Mucosa of descending colon (tissue), 3 donors: ENCODE measurements around the gene PAK1. TPM values are rescaled to one million over a fixed set of nuclear protein-coding genes. Genes with fewer than 3 reads are reported as not detected.

ENCODE experiments used
- ATAC-seq: fragments of 200-7000 bp; cut with Tn5 transposase; one replicate; pipeline ENCODE4 v1.9.1; 2020; ENCODE audit warnings: mild to moderate bottlenecking, moderate library complexity
- DNase-seq, 3 donors: peaks; one replicate each; pipeline ENCODE4 v3.0.0-alpha.2; 2020
- H3K36me3 ChIP-seq: fragments of 200-600 bp; one replicate; pipeline ENCODE4 v1.8.0; 2021; ENCODE audit warnings: low read depth, mild to moderate bottlenecking
- H3K4me1 ChIP-seq: fragments of 200-600 bp; one replicate; pipeline ENCODE4 v1.8.0; 2021; ENCODE audit warnings: low read depth, mild to moderate bottlenecking
- H3K4me3 ChIP-seq: fragments of 200-600 bp; one replicate; pipeline ENCODE4 v1.8.0; 2021; ENCODE audit warnings: mild to moderate bottlenecking
- H3K9me3 ChIP-seq: fragments of 200-600 bp; one replicate; pipeline ENCODE4 v1.8.0; 2021; ENCODE audit warnings: mild to moderate bottlenecking
- intact Hi-C, 2 donors: fragments of 100-400 bp; cut with DNase I in 1 of 2; cut with micrococcal nuclease in 1 of 2; formaldehyde crosslinking; loops; one replicate each; pipeline versions ENCODE4 v1.11.0 to v1.11.1; 2022; cut with DNase I, micrococcal nuclease
- total RNA-seq, 3 donors: library from RNA; stranded (reverse); fragmentation: NEBNext Ultra II Directional in 2 of 3; extraction: Animal tissue kit (Norgen Biotek cat#: 25700) in 2 of 3; gene quantifications; one replicate each; pipeline versions ENCODE4 v1.2.1 to v1.2.4, GENCODE V29; 2021 to 2023
- TF ChIP-seq, protein P1 (sequence below): fragments of 200-600 bp; IDR thresholded peaks from one replicate; pipeline ENCODE4 v1.8.0; 2022; ENCODE audit warnings: antibody characterized with exemption, mild to moderate bottlenecking
- donor health status: DM: no; HTN: no; CAD: no; lungs with moderate emphysema.
- donor health status: DM: no; HTN: no; CAD: no.
- donor health status: DM: no; HTN: yes; CAD: no.

The PAK1 gene
- total RNA-seq, 3 donors from 2014 or later, result 73.5 to 125 (median 116) TPM

DNA sequence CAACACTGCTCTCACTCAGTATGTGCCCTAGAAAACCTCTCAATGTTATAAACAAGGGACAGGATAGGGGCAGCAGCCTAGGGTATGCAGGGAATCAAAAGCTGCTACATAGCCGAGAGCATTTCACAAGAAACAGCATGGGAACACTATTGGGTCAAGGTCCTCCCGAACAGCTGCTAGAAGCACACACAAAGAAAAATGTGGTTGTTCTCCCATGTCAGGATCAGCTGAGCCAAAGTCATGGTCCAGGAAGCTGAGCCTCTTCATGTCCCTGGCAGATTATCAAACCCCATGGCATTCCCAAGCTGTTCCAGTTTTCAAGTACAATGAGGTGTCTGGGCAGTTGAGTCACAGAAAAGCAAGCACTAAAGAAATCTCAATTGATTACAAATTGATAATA, 151.4 kb downstream of the PAK1 start:
- TF ChIP-seq, protein P1, sequence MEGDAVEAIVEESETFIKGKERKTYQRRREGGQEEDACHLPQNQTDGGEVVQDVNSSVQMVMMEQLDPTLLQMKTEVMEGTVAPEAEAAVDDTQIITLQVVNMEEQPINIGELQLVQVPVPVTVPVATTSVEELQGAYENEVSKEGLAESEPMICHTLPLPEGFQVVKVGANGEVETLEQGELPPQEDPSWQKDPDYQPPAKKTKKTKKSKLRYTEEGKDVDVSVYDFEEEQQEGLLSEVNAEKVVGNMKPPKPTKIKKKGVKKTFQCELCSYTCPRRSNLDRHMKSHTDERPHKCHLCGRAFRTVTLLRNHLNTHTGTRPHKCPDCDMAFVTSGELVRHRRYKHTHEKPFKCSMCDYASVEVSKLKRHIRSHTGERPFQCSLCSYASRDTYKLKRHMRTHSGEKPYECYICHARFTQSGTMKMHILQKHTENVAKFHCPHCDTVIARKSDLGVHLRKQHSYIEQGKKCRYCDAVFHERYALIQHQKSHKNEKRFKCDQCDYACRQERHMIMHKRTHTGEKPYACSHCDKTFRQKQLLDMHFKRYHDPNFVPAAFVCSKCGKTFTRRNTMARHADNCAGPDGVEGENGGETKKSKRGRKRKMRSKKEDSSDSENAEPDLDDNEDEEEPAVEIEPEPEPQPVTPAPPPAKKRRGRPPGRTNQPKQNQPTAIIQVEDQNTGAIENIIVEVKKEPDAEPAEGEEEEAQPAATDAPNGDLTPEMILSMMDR, result no peak
- no peak overlapping the region for H3K4me3 ChIP-seq
- no peaks in the 10 kb centered on the region for H3K9me3 ChIP-seq
- no peaks in the 10 kb centered on the region for H3K36me3 ChIP-seq
- no peaks in the 10 kb centered on the region for H3K4me1 ChIP-seq
- intact Hi-C loops, result no loop called here
- ATAC-seq (peak; percentile 40), DNase-seq (no peak)

DNA sequence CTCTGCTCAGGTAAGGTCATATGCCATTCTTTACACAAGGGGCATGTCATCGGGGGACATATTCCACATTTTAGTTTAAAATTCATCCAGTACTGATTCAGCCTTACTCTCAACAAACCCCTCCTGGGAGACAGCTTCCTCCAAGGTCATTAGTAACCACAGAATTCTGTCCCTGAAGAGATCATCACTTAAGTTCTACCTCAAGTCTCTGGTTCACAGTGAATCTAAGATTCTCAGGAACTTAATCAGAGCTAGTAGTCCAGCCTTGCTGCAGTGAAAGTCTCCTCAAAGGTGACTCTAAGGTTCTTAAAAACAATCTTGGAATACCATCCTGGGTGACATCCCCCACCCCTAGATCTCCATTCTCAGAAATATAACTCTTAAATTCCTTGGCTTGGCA, 153.5 kb downstream of the PAK1 start:
- Histone ChIP-seq H3K36me3 (no peaks in the 10 kb centered on the region), H3K4me1 (no peaks in the 10 kb centered on the region), H3K9me3 (no peaks in the 10 kb centered on the region), H3K4me3 (no peak overlapping the region)
- TF ChIP-seq, protein P1, result no peak
- ATAC-seq (no peak), DNase-seq (no peak)
- intact Hi-C loops, result no loop called here

DNA sequence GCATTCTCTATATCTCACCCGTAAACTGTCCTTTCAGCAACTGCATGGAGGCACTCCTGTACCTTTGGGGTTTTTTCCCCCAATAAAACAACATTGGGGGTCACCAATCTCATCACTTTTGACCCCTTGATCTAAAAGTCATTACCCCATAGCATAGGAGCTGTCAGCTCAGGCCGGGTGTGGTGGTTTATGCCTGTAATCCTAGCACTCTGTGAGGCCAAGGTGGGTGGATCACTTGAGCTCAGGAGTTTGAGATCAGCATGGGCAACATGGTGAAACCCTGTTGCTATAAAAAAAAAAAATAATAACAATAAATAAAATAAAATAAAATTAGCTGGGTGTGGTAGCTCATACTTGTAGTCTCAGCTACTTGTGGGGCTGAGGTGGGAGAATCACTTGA, 155.3 kb downstream of the PAK1 start:
- H3K36me3 ChIP-seq, result no peaks in the 10 kb centered on the region
- intact Hi-C loops, result no loop called here
- no peaks in the 10 kb centered on the region for H3K9me3 ChIP-seq
- TF ChIP-seq, protein P1, result no peak
- no peak for DNase-seq
- H3K4me1 ChIP-seq, result no peaks in the 10 kb centered on the region
- ATAC-seq, result no peak
- no peak overlapping the region for H3K4me3 ChIP-seq

DNA sequence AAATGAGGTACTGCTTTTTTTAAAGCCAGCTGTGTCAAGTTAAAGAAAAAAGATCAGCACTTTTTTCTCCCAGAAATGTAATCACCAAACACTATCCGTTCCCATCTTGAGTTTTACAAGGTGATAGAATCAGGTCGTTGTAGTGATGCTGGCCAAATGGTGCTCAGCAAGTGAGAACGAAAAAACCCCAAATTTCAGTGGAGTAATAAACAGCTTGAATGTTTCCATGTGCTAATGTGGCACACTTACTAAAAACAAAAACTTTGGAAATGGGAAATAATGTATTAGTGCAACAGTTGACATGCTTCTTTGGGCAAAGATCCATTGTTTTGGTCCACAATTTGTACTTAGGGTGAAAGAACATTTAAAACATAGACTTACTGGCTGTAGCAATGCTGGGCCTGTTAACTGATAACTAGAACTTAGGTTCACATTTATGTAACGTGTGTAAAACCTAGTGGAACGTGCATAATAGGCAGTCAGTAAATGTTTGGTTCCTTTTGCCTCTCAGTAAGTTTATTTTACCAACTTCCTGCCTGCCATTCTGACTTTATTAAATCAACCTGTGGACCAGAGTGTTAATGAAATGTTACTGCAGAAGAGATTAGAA, 157.1 kb downstream of the PAK1 start:
- Histone ChIP-seq H3K4me1 (no peaks in the 10 kb centered on the region), H3K9me3 (no peaks in the 10 kb centered on the region), H3K4me3 (no peak overlapping the region), H3K36me3 (no peaks in the 10 kb centered on the region)
- intact Hi-C loops, result no loop called here
- DNase-seq, result no peak
- no peak for ATAC-seq
- TF ChIP-seq, protein P1, result no peak

DNA sequence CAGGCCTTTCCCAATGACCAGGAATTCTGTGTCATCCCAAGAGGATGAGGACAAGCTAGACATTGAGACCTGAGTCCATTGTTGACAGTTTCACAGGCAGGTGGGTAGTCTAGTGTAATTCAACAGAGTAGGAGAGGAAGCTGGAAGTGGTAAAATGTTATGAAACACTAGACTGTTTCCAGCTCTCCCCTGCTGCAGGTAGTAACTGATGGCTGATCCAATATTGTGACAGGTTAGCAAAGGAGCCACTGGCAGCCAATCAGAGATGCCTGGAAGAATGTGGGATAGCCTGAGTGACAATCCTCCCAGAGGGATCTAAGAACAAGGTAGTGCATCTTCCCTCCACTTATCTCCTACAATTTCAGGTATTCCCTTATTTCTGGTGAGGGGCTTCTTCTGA, 161.8 kb downstream of the PAK1 start:
- ATAC-seq, result no peak
- Histone ChIP-seq H3K9me3 (no peaks in the 10 kb centered on the region), H3K4me1 (no peaks in the 10 kb centered on the region), H3K4me3 (no peak overlapping the region), H3K36me3 (no peaks in the 10 kb centered on the region)
- intact Hi-C loops, result no loop called here
- TF ChIP-seq, protein P1, result no peak
- DNase-seq, result no peak

DNA sequence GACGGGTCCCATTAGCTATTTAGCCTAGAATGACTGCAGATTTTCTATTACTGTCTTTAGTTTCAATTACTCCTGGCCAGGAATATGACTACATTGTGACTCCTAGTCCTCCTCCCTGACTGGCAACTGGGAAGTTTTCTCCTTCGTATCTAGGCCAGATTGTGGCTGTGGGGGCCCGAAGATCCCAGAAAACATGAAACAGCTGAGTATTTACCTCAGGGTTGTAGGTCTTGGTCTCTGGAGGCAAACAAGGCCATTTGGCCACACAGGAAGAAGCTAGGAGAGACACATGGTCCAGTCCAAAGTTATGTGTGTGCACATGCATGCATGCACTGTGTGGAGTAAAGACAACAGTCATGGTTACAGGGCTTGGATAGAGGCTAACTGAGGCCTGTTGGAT, 162.2 kb downstream of the PAK1 start:
- TF ChIP-seq, protein P1, result no peak
- ATAC-seq, result no peak
- H3K9me3 ChIP-seq, result no peaks in the 10 kb centered on the region

More for the DNA sequence above, 162.2 kb downstream of the PAK1 start:
- no peaks in the 10 kb centered on the region for H3K4me1 ChIP-seq
- no peak for DNase-seq
- H3K4me3 ChIP-seq, result no peak overlapping the region
- intact Hi-C loops, result no loop called here
- no peaks in the 10 kb centered on the region for H3K36me3 ChIP-seq
